C4-2B (cell line): Measurements from ENCODE around the gene RETREG2.
A peak's percentile ranks its signal among the peaks of the same experiment; 100 is the strongest.

Source experiments
- H3K27ac ChIP-seq: fragments of 450-650 bp; 2 replicates; pipeline ENCODE4 v1.5.1; 2017
- ZFX ChIP-seq: fragments of 450-650 bp; IDR thresholded peaks from 2 replicates; pipeline ENCODE4 v1.6.1; 2017
- TF ChIP-seq, protein P1 (sequence below): fragments of 450-650 bp; conservative IDR thresholded peaks from 2 replicates; pipeline ENCODE4 v1.5.1; 2017; ENCODE audit warnings: mild to moderate bottlenecking

Gene RETREG2

DNA sequence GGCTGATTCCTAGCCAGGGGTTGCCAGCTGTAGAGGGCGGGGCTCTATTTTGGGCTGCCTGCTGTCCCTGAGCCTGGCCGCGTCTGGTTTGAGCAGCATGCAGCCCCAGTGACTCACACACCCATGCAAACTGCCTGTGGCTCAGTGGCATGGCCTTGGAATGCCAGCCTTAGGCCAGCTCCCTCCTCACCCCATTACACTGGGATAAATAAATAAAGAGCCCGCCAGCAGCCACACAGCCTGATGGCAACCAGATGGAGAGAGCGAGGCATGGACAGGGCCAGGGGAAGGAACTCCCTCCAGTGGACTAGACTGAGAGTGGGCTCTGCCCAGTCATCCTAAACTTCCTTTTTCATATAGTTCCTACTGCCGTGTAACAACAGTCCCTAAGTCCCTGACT, 35.7 kb upstream of the RETREG2 start:
- no peak overlapping the region for H3K27ac ChIP-seq
- no peak for TF ChIP-seq ZFX
- TF ChIP-seq, protein P1, sequence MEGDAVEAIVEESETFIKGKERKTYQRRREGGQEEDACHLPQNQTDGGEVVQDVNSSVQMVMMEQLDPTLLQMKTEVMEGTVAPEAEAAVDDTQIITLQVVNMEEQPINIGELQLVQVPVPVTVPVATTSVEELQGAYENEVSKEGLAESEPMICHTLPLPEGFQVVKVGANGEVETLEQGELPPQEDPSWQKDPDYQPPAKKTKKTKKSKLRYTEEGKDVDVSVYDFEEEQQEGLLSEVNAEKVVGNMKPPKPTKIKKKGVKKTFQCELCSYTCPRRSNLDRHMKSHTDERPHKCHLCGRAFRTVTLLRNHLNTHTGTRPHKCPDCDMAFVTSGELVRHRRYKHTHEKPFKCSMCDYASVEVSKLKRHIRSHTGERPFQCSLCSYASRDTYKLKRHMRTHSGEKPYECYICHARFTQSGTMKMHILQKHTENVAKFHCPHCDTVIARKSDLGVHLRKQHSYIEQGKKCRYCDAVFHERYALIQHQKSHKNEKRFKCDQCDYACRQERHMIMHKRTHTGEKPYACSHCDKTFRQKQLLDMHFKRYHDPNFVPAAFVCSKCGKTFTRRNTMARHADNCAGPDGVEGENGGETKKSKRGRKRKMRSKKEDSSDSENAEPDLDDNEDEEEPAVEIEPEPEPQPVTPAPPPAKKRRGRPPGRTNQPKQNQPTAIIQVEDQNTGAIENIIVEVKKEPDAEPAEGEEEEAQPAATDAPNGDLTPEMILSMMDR = no peak

DNA sequence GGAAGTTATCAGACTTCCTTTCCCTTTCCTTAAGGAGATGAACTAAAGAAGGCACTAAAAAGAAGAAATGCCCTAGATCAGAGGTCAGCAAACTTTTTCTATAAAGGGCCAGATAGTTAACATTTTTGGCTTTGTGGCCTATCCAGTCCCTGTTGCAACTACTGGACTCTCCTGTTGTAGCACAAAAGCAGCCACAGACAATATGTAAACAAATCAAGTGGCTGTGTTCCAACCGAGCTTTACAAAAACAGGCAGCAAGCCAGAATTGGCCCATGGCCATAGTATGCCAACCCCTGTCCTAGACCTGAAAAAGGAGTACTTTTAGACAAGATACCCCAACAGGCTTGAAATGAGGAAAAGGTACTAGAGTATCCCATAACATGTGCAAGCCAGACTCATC, 28.4 kb upstream of the RETREG2 start:
- H3K27ac ChIP-seq = no peak overlapping the region
- TF ChIP-seq, protein P1 = no peak
- TF ChIP-seq ZFX = no peak

DNA sequence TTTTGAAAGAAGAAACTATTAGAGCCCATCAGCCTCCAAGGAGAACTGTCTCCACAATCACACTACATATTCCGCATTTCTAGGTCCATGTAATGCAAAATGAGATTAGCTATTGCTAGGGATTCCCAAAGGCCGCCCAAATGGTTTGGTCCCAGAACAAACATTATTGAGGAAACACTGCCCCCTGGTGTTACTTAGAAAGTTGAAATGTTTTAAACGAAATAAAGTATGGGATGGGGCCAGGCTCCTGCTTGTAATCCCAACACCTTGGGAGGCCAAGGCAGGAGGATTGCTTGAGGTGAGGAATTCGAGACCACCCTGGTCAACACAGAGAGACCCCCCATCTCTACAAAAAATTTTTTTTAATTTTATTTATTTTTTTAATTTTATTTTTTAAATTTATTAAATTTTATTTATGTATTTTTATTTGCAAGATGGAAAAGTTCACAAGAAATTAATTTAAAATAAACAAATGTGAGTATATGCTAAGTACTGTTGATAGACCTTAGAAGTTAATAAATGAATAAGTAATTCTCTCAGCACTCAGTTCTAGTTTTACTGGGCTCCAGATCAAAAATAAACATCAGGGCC, 22.9 kb upstream of the RETREG2 start:
- no peak for TF ChIP-seq ZFX
- TF ChIP-seq, protein P1 = peak; percentile 43
- no peak overlapping the region for H3K27ac ChIP-seq

DNA sequence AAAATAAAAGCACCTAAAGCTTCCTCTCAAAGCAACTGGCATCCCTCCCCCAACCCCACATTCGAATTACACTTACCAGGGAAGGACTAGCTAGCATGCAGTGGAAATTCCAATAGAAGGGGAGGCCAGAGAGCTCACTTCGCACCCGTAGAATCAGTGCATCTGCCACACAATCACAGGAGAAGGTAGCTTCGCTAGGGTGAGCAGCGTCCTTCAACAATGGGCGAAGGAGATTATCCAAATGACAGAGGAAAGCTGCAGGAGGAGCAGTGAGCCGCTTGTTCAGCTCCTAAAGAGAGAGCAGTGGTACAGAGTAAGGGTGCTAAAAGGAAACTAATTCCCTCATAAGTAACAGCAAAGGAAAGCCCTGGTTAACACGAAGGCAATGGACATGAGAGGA, 20.7 kb upstream of the RETREG2 start:
- no peak overlapping the region for H3K27ac ChIP-seq
- no peak for TF ChIP-seq ZFX
- TF ChIP-seq, protein P1 = no peak

DNA sequence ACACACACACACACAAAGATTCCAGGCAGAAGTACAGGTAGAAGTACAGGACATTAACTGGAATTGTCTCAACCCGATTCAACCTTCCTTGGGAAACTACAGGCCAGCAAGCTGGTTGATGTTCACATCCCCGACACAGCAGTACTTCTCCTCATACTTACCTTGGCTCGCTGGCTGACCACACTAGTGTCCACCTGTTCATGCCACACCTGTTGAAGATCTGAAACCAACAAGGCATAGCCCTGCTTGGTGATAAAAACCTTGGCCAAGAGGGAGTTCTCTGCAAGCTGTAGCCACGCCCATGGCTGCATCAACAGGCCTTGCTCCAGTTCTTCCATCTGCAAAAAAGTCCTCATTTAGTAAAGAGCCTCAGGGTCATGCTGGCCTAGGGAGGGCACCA, 20.1 kb upstream of the RETREG2 start:
- H3K27ac ChIP-seq = no peak overlapping the region
- TF ChIP-seq, protein P1 = no peak
- no peak for TF ChIP-seq ZFX

DNA sequence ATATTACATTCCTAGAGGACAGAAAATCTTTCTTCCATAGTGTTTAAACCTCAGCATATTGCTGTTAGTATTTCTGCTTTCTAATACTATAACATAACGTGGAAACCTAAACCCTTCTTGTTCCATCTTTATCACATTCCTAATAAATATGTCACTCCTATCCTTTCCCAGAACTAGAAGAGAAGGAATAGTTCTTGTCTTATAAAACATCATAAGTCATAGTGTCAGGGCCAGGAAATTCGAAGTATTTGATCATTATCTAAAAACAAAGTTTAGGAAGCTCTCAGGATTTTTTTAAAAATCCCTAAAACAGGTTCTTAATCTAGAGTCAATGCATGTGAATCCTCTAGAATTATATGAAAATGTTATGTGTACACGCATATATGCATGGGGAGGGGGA, 19.5 kb upstream of the RETREG2 start:
- no peak overlapping the region for H3K27ac ChIP-seq
- TF ChIP-seq, protein P1 = no peak
- TF ChIP-seq ZFX = no peak

DNA sequence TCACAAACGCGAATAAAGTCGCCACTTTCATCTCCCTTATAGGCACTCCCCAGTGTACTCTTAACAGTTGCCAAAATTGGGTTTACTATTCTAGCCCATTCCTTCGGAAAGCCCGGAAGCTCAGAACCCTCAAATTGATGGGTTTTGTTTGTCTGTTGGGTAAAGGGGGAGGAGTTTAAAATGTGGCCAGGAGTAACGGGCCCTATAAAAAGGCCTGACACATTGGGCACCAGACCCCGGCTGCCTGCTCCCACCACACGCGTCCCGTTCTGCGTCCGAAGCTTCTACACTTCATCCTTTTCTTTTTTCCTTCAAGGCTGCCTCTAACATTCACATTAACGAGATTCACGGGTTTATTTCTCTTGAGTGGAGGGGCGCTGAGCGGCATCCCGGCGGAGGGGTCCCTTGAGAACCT, 18.3 kb upstream of the RETREG2 start:
- TF ChIP-seq, protein P1 = no peak
- no peak for TF ChIP-seq ZFX
- peak overlapping the region; percentile 78 for H3K27ac ChIP-seq
